Measurements from ENCODE around the gene CFLAR.

CFLAR gene

GRCh38 chr2:201220102-201220570, 104.2 kb downstream of the CFLAR start:
- DNase-seq: no peak

GRCh38 chr2:201223089-201224073, 107.4 kb downstream of the CFLAR start:
- DNase-seq: no peak

All from NCI-H446 (cell line).